PC-3 (cell line): Measurements from ENCODE around the gene RTL10. TPM values are rescaled to one million over a fixed set of nuclear protein-coding genes. Genes with fewer than 3 reads are reported as not detected.

Experiments
- ATAC-seq: fragments of 200-7000 bp; cut with Tn5 transposase; 2 replicates; pipeline ENCODE4 v1.9.1; 2020; ENCODE audit warnings: mild to moderate bottlenecking, moderate library complexity
- BruUV-seq: library from RNA; stranded (reverse); fragments of 400-500 nt; replicated peaks from 2 replicates; lab custom pipeline; 2021; lab: Mats Ljungman, UMichigan
- CTCF ChIA-PET: fragments of 300-600 bp; sonication (Branson Sonifier 250); formaldehyde crosslinking; loops from one replicate; lab custom pipeline; 2022; ENCODE audit warnings: antibody characterized with exemption; lab: Charles Lee
- POLR2A ChIA-PET: fragments of 300-600 bp; sonication (Branson Sonifier 250); formaldehyde crosslinking; loops from one replicate; lab custom pipeline; 2022; ENCODE audit warnings: antibody characterized with exemption; ENCODE audit not compliant: unreplicated experiment; lab: Charles Lee
- DNase-seq: peaks from one replicate; pipeline ENCODE4 v3.0.0-alpha.2; 2015
- H2AFZ ChIP-seq: fragments of 300-600 bp; sonication (generic); 2 replicates; pipeline ENCODE4 v1.6.0; 2016; ENCODE audit warnings: antibody characterized with exemption, low read length
- H3F3A ChIP-seq: fragments of 300-600 bp; sonication (generic); one replicate; pipeline ENCODE4 v1.6.0; 2017; ENCODE audit warnings: antibody characterized with exemption, low read length, control low read depth, mild to moderate bottlenecking; ENCODE audit not compliant: unreplicated experiment
- H3K27ac ChIP-seq: fragments of 300-600 bp; sonication (generic); 2 replicates; pipeline ENCODE4 v1.5.1; 2016; ENCODE audit warnings: mild to moderate bottlenecking, low read length
- H3K27me3 ChIP-seq: fragments of 300-600 bp; sonication (generic); 2 replicates; pipeline ENCODE4 v1.6.1; 2016; ENCODE audit warnings: low read length, mixed read lengths
- H3K36me3 ChIP-seq: fragments of 300-600 bp; sonication (generic); 2 replicates; pipeline ENCODE4 v1.6.1; 2016; ENCODE audit warnings: low read depth, mixed run types, low read length, mixed read lengths
- H3K4me1 ChIP-seq: fragments of 300-600 bp; sonication (generic); 2 replicates; pipeline ENCODE4 v1.5.1; 2016; ENCODE audit warnings: low read length; ENCODE audit not compliant: insufficient read depth
- H3K4me2 ChIP-seq: fragments of 300-600 bp; sonication (generic); 2 replicates; pipeline ENCODE4 v1.6.0; 2016; ENCODE audit warnings: low read length
- H3K4me3 ChIP-seq: fragments of 300-600 bp; sonication (generic); 2 replicates; pipeline ENCODE4 v1.5.1; 2016; ENCODE audit warnings: mild to moderate bottlenecking, low read length, mixed read lengths
- H3K79me2 ChIP-seq: fragments of 300-600 bp; sonication (generic); 2 replicates; pipeline ENCODE4 v1.6.1; 2017; ENCODE audit warnings: low read length, mixed read lengths
- H3K9ac ChIP-seq: fragments of 300-600 bp; sonication (generic); 2 replicates; pipeline ENCODE4 v1.6.0; 2016; ENCODE audit warnings: mild to moderate bottlenecking, low read length
- H3K9me2 ChIP-seq: fragments of 300-600 bp; sonication (generic); replicated peaks from 2 replicates; pipeline ENCODE4 v1.6.1; 2016; ENCODE audit warnings: mixed run types, low read length, mixed read lengths
- H3K9me3 ChIP-seq: fragments of 300-600 bp; sonication (generic); 2 replicates; pipeline ENCODE4 v1.6.1; 2016; ENCODE audit warnings: low read length, mixed read lengths
- H4K20me1 ChIP-seq: fragments of 300-600 bp; sonication (generic); 2 replicates; pipeline ENCODE4 v1.6.1; 2016; ENCODE audit warnings: low read length, mixed read lengths
- EZH2 ChIP-seq: fragments of 300-600 bp; sonication (generic); IDR thresholded peaks from one replicate; pipeline ENCODE4 v1.6.1; 2017; ENCODE audit warnings: antibody characterized with exemption, mild to moderate bottlenecking, low read length; ENCODE audit not compliant: unreplicated experiment
- EZH2phosphoT487 ChIP-seq: fragments of 300-600 bp; sonication (generic); IDR thresholded peaks from 2 replicates; pipeline ENCODE4 v1.6.1; 2018; ENCODE audit warnings: mild to moderate bottlenecking, antibody characterized with exemption, low read length, borderline replicate concordance
- intact Hi-C: fragments of 100-400 bp; cut with micrococcal nuclease; formaldehyde crosslinking; loops from 2 replicates; pipeline ENCODE4 v1.9.0; 2023
- total RNA-seq: library from RNA; depleted of rRNA; stranded (reverse); fragments of >200 nt; gene quantifications from 2 replicates; pipeline ENCODE4 v1.2.3, GENCODE V29; 2014
- TF ChIP-seq, protein P1 (sequence below): fragments of 300-600 bp; sonication (generic); conservative IDR thresholded peaks from 2 replicates; pipeline ENCODE4 v1.5.1; 2017; ENCODE audit warnings: antibody characterized with exemption, low read depth, mild to moderate bottlenecking, low read length

RTL10 gene
- total RNA-seq, 1 experiment from 2014 or later: 7.8 TPM

DNA sequence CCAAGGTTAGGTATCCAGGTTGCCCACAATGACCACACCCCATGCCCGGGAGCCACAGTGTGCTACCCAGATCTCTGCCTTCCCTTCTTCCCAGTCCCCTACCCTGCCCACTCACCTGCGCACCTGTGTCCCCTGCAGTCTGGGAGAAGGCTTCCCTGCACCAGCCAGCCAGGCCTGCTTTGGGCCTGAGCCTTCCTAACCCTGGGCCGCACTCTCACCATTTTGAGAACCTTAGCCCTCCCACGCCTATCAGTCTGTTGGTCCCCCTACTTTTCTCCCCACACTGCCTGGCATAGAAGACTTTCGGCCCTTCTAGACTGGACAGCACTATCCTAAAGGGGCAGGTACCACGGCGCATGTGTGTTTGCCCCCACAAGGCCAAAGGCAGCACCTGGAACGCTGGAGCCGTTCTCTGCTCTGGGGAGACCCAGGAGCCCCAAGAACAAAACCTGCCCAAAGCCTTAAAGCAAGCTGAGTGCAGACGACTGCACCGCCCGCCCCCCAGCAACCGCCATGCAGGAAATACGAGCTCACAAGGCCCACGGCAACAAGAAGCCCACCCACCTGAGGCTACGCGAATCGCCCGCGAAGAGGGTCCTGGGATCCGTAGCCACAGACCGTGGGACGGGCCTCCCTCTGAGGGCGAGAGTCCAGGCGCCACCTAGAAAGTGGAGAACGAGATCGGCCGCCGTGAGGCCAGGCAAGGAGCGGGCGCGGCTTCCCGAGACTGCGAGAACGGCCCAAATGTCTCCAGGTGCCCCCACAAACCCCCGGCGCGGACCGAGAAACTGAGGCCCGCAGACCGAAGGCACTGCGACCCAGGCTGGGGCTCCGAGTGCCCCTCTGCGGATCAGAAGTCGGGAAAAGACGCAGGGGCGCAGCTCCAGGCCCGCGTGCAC lies 546 bp downstream of the RTL10 start:
- Histone ChIP-seq H3K9me3 (no peaks in the 10 kb centered on the region), H3K4me2 (peak overlapping the region; percentile 99), H3K4me1 (peaks cover 52% of the 10 kb centered on the region), H3K36me3 (peaks cover 10% of the 10 kb centered on the region; the same call in 1 of the 2 replicates), H3K9ac (peak overlapping the region; percentile 95), H2AFZ (peak overlapping the region; percentile 29; the same call in 1 of the 2 replicates), H3K27ac (no peak overlapping the region), H3F3A (no peaks in the 10 kb centered on the region), H3K4me3 (peak overlapping the region; percentile 96), H3K9me2 (no peaks in the 10 kb centered on the region), H3K79me2 (peaks cover 61% of the 10 kb centered on the region), H4K20me1 (peaks cover 21% of the 10 kb centered on the region), H3K27me3 (no peaks in the 10 kb centered on the region)
- intact Hi-C loops: loop anchor here (10.0 kb wide), 1 partner anchor 89 kb away; the partner anchor contains the start of gene TBX1
- ChIA-PET CTCF (no interaction called here), POLR2A (interaction anchor here (0.5 kb wide), 1 partner anchor 948 kb away, joined by 3 read pairs; the partner anchor contains the start of gene DGCR6)
- DNase-seq (no peak), ATAC-seq (peak; percentile 3)
- TSS peak; percentile 53 for BruUV-seq
- TF ChIP-seq, protein P1, sequence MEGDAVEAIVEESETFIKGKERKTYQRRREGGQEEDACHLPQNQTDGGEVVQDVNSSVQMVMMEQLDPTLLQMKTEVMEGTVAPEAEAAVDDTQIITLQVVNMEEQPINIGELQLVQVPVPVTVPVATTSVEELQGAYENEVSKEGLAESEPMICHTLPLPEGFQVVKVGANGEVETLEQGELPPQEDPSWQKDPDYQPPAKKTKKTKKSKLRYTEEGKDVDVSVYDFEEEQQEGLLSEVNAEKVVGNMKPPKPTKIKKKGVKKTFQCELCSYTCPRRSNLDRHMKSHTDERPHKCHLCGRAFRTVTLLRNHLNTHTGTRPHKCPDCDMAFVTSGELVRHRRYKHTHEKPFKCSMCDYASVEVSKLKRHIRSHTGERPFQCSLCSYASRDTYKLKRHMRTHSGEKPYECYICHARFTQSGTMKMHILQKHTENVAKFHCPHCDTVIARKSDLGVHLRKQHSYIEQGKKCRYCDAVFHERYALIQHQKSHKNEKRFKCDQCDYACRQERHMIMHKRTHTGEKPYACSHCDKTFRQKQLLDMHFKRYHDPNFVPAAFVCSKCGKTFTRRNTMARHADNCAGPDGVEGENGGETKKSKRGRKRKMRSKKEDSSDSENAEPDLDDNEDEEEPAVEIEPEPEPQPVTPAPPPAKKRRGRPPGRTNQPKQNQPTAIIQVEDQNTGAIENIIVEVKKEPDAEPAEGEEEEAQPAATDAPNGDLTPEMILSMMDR: no peak
- no peak for TF ChIP-seq EZH2phosphoT487
- no peak for TF ChIP-seq EZH2

GRCh38 chr22:19853058-19853878 lies 1.4 kb downstream of the RTL10 start:
- Histone ChIP-seq H3K4me3 (peak overlapping the region; percentile 96), H3F3A (no peaks in the 10 kb centered on the region), H3K9ac (peak overlapping the region; percentile 95), H3K9me3 (no peaks in the 10 kb centered on the region), H3K27ac (no peak overlapping the region), H3K79me2 (peaks cover 66% of the 10 kb centered on the region), H3K4me1 (peaks cover 61% of the 10 kb centered on the region), H4K20me1 (peaks cover 24% of the 10 kb centered on the region), H3K4me2 (peak overlapping the region; percentile 99), H3K36me3 (peaks cover 10% of the 10 kb centered on the region; the same call in 1 of the 2 replicates), H2AFZ (no peak overlapping the region), H3K9me2 (no peaks in the 10 kb centered on the region), H3K27me3 (no peaks in the 10 kb centered on the region)
- intact Hi-C loops: loop anchor here (10.0 kb wide), 1 partner anchor 88 kb away; the partner anchor contains the start of gene TBX1
- ChIA-PET POLR2A (interaction anchor here (0.5 kb wide), 1 partner anchor 947 kb away, joined by 3 read pairs; the partner anchor contains the start of gene DGCR6), CTCF (no interaction called here)
- BruUV-seq: no TSS peak
- TF ChIP-seq, protein P1: no peak
- no peak for TF ChIP-seq EZH2
- TF ChIP-seq EZH2phosphoT487: no peak
- DNase-seq (no peak), ATAC-seq (no peak)
